Measurements from ENCODE around the gene XIRP1.

Gene XIRP1

GRCh38 chr3:39144748-39145380 lies 47.5 kb downstream of the XIRP1 start:
- no peak for DNase-seq (ENCODE audit: low read depth, low spot score)

DNA sequence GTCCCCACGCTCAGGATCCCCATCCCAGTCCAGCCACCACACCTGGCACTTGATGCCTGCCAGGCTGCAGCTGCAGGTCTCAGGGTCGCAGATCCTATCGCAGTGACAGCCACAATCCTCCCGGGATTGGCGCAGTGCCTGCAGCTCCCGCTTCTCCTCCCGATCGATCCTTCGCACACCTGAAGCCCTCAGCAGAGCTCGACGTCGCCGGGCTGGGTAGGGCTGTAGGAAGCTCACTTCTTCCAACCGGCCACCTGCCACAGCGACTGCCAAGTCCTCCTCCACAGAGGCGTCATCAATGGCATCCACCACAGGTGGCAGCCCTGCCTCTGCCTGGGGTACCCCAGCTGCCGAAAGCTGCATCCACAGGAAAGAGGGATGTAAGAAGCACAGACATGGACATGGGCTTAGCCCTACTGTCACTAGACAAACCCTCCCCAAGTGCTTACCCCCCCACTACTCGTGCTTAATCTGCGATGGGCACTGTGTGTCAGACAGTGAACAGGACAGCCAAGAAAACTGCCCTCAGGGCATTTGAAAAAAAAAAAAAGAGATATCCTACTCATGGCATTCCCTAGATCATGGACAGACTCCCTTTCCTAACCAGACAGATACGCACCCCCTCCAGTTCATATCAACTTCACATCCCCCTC lies 48.2 kb downstream of the XIRP1 start:
- no peak for DNase-seq (ENCODE audit: low read depth, low spot score)

- no peak for DNase-seq (ENCODE audit: low read depth, low spot score)
These were observed 49.1 kb downstream of the XIRP1 start for GRCh38 chr3:39143051-39143885.

GRCh38 chr3:39142067-39142466 lies 50.3 kb downstream of the XIRP1 start:
- DNase-seq (ENCODE audit: low read depth, low spot score): no peak

GRCh38 chr3:39141171-39141995 lies 51.0 kb downstream of the XIRP1 start:
- DNase-seq (ENCODE audit: low read depth, low spot score): no peak

- DNase-seq (ENCODE audit: low read depth, low spot score): no peak
These were observed 51.9 kb downstream of the XIRP1 start for GRCh38 chr3:39140341-39140971.

DNA sequence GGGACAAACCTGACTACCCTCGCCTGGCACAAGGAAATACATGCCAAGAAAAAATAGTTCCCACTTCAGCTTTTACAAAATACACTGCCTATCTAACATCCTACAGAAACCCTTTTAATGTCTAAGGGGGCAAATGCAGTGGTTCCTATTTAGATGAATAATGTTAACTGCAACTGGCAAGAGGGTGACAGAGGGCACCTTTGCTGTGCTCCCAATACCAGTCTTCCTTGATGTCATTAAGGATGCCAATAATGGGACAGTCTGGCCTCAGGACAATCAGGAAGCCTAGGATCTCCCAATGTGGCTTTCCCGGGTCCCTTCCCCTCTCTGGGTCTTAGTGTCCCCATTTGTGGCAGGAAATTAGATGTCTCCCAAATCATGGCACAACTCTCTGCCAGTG lies 53.0 kb downstream of the XIRP1 start:
- DNase-seq (ENCODE audit: low read depth, low spot score): no peak

DNA sequence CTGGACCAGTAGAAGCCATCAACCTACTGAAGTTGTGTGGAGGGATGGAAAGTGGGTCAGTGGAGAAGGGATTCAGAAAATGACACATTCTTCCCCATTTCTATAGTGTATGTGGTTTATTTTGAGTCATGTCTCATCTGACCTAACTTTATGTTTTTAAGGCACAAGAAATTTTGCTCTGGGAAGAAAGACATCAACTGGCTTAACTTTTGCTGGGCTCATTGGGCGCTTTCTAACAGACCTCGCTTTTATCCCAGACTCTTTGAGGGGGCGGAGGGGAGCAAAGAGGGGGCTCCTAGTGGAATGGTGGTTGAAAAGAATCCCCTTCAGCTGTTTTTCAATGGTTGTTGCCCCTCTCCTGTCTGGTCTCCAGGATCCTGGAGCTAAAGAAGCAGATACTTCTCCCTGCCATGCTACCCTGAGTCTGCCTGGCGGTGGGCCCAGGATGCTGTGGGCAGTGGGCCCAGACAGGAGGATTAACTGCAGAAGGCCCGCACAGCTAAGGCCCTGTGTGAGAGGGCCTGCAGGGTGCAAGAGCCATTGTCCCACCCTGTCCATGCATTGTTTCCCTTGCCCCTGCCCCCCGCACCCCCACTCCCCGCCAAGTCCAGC lies 53.5 kb downstream of the XIRP1 start:
- no peak for DNase-seq (ENCODE audit: low read depth, low spot score)

DNA sequence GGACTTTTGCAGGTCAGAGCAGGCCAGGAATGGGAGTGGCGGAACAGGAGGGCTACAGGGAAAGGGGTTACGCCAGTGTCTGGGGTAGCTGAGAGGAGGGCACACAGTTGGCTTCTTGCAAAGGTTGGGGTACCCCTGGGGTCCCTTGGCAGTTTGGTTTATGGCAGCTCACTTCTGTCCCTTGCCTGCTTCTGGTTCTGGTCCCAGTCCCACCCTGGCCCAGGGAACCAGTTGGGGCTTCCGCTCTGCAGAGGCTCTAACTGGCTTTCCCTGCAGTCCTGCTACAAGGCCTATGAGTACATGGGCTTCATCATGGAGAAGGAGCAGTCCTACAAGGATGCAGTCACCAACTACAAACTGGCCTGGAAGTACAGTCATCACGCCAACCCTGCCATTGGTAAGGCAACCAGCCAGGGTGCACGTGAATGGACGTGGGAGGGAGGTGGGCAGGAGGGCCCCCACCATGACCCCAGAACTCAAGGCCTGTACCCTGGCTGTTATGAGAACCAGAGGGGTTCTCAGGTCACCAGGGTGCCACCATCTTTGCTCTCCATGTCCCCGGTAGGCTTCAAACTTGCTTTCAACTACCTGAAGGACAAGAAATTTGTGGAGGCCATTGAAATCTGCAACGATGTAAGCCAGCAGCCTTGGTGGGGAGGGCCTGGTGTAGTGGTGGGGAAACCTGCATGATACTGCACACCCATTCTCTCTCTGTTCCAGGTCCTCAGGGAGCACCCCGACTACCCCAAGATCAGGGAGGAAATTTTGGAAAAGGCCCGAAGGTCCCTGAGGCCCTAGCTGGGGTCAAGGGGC lies 54.2 kb downstream of the XIRP1 start:
- no peak for DNase-seq (ENCODE audit: low read depth, low spot score)

GRCh38 chr3:39137435-39137936 lies 54.9 kb downstream of the XIRP1 start:
- DNase-seq (ENCODE audit: low read depth, low spot score): no peak

DNA sequence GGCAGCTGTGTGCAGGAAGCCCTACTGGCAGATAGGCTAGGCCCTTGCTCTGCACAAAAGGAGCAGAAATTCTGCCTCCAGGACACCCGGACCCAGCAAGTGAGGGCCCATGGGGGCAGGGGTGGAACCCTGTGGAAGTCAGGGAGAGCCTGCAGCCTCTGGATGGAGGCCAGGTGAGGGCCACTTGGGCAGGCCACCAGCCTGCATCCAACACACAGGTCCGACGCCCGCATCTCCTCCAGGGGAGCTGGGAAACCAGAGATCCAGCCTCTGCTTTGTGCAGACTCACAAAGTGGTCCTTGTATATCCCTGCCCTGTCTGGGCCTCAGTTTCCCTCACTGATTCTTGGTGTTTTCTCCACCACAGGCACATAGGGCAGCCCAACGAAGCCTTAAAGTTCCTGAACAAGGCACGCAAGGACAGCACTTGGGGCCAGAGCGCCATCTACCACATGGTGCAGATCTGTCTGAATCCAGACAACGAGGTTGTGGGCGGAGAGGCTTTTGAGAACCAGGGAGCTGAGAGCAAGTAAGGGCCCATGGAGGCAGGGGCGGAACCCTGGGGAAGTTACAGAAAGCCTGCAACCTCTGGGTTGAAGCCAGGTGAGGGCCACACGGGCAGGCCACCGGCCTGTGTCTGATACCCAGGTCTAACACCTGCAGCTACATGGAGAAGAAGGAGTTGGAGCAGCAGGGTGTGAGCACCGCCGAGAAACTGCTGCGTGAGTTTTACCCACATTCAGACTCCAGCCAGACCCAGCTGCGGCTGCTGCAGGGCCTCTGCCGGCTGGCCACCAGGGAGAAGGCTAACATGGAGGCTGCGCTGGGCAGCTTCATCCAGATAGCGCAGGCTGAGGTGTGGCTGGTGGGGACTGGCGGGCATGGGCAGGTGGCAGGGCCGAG lies 55.6 kb downstream of the XIRP1 start:
- DNase-seq (ENCODE audit: low read depth, low spot score): no peak

- DNase-seq (ENCODE audit: low read depth, low spot score): no peak
These were observed 57.1 kb downstream of the XIRP1 start for GRCh38 chr3:39135170-39135805.

DNA sequence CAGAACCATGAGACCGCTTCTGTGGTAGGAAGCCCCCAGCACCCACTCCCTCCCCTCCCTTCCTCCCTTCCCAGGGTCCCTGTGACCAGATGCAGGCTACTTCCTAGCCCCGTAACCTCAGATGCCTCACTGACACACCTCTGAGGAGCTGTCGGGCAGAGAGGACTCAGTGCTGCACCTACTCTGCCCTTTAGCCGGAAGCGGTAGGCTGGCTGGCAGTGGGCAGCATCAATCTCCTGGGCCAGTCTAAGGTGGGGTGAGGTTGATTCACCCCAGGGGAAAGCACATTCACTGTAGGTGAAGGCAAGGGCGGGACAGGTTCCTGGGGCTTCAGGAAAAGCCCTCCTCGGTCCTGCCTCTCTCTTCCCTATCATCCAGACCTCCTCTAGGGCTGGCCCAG lies 58.1 kb downstream of the XIRP1 start:
- DNase-seq (ENCODE audit: low read depth, low spot score): no peak

GRCh38 chr3:39133822-39134221 lies 58.6 kb downstream of the XIRP1 start:
- DNase-seq (ENCODE audit: low read depth, low spot score): no peak
